Mesenchymal stem cell (in vitro differentiated cells and primary cell): ENCODE data around the gene FAM3A.
"Not testable (repeated sequence)": the region's sequence is repeated elsewhere in the genome, so short reads cannot be mapped to it uniquely, and the experiment has no call there.

Experiments
- DNase-seq: peaks from one replicate; pipeline ENCODE4 v3.0.0-alpha.2; 2013
- H2AFZ ChIP-seq: one replicate; pipeline ENCODE4 v1.6.1; 2013; ENCODE audit warnings: low read depth, mild to moderate bottlenecking, control low read depth, inconsistent platforms, low read length, moderate library complexity
- H2AK5ac ChIP-seq: 2 replicates; pipeline ENCODE4 v1.6.1; 2013; ENCODE audit warnings: low read length, moderate library complexity, mild to moderate bottlenecking, inconsistent platforms; ENCODE audit not compliant: severe bottlenecking
- H2BK120ac ChIP-seq: one replicate; pipeline ENCODE4 v1.6.1; 2013; ENCODE audit warnings: low read depth, mild to moderate bottlenecking, inconsistent platforms, low read length, moderate library complexity
- H2BK12ac ChIP-seq, 2 experiments: one replicate each; pipeline ENCODE4 v1.6.1; 2013; ENCODE audit warnings: inconsistent platforms in 2 of 2, low read length in 2 of 2, mild to moderate bottlenecking in 2 of 2, moderate library complexity in 2 of 2, control low read depth in 1 of 2
- H2BK15ac ChIP-seq: one replicate; pipeline ENCODE4 v1.6.1; 2013; ENCODE audit warnings: mild to moderate bottlenecking, low read depth, inconsistent platforms; ENCODE audit not compliant: poor library complexity, severe bottlenecking
- H2BK5ac ChIP-seq: 2 replicates; pipeline ENCODE4 v1.6.1; 2013; ENCODE audit warnings: low read depth, mild to moderate bottlenecking, low read length, control low read depth, inconsistent platforms; ENCODE audit not compliant: poor library complexity, severe bottlenecking
- H3K14ac ChIP-seq, 2 experiments: one replicate each; pipeline ENCODE4 v1.6.1; 2013; ENCODE audit warnings: inconsistent platforms in 2 of 2, low read length in 2 of 2, control low read depth in 1 of 2, mild to moderate bottlenecking in 1 of 2, moderate library complexity in 1 of 2
- H3K18ac ChIP-seq, 2 experiments: one replicate each; pipeline ENCODE4 v1.6.1; 2013; ENCODE audit warnings: inconsistent platforms in 2 of 2, low read length in 2 of 2, control low read depth in 1 of 2, low read depth in 1 of 2, mild to moderate bottlenecking in 1 of 2
- H3K23ac ChIP-seq, 2 experiments: one replicate each; pipeline ENCODE4 v1.6.1; 2013; ENCODE audit warnings: inconsistent platforms in 2 of 2, low read length in 2 of 2, mild to moderate bottlenecking in 2 of 2, moderate library complexity in 2 of 2, control low read depth in 1 of 2
- H3K27ac ChIP-seq: 2 replicates; pipeline ENCODE4 v1.5.1; 2013; ENCODE audit warnings: mild to moderate bottlenecking, moderate library complexity, low read length, control low read depth, inconsistent platforms; ENCODE audit not compliant: poor library complexity, severe bottlenecking
- H3K27me3 ChIP-seq, 2 experiments: 2 replicates each; pipeline versions ENCODE4 v1.6.1 to v1.7.0; 2013; ENCODE audit warnings: low read length in 2 of 2, mild to moderate bottlenecking in 2 of 2, moderate library complexity in 2 of 2, control low read depth in 1 of 2, inconsistent platforms in 1 of 2; ENCODE audit not compliant: control insufficient read depth in 1 of 2, insufficient read depth in 1 of 2
- H3K36me3 ChIP-seq, 2 experiments: 2 replicates each; pipeline versions ENCODE4 v1.6.1 to v1.7.0; 2013; ENCODE audit warnings: low read length in 2 of 2, control low read depth in 1 of 2, inconsistent platforms in 1 of 2, low read depth in 1 of 2, mild to moderate bottlenecking in 1 of 2; ENCODE audit not compliant: insufficient read depth in 2 of 2, control insufficient read depth in 1 of 2
- H3K4ac ChIP-seq, 2 experiments: one replicate each; pipeline ENCODE4 v1.6.1; 2013; ENCODE audit warnings: inconsistent platforms in 2 of 2, low read length in 2 of 2, mild to moderate bottlenecking in 2 of 2, moderate library complexity in 2 of 2, control low read depth in 1 of 2, low read depth in 1 of 2
- H3K4me1 ChIP-seq: 2 replicates; pipeline ENCODE4 v1.6.1; 2013; ENCODE audit warnings: low read depth, low read length, control low read depth; ENCODE audit not compliant: control insufficient read depth, insufficient read depth
- H3K4me2 ChIP-seq: 2 replicates; pipeline ENCODE4 v1.6.1; 2013; ENCODE audit warnings: low read length, mild to moderate bottlenecking, inconsistent platforms; ENCODE audit not compliant: poor library complexity, severe bottlenecking
- H3K4me3 ChIP-seq, 2 experiments: 2 replicates each; pipeline versions ENCODE4 v1.5.1 to v1.7.0; 2013; ENCODE audit warnings: low read length in 2 of 2, mild to moderate bottlenecking in 2 of 2, control low read depth in 1 of 2, low read depth in 1 of 2; ENCODE audit not compliant: insufficient read depth in 1 of 2
- H3K79me1 ChIP-seq: replicated peaks from 2 replicates; pipeline ENCODE4 v1.6.1; 2013; ENCODE audit warnings: mild to moderate bottlenecking, control low read depth, low read length, inconsistent platforms; ENCODE audit not compliant: poor library complexity, severe bottlenecking
- H3K9ac ChIP-seq: 2 replicates; pipeline ENCODE4 v1.7.0; 2013; ENCODE audit warnings: mild to moderate bottlenecking, low read length, moderate library complexity
- H3K9me3 ChIP-seq: 2 replicates; pipeline ENCODE4 v1.7.0; 2013; ENCODE audit warnings: mild to moderate bottlenecking, low read length; ENCODE audit not compliant: control insufficient read depth
- H4K8ac ChIP-seq: one replicate; pipeline ENCODE4 v1.6.1; 2013; ENCODE audit warnings: inconsistent platforms, mild to moderate bottlenecking, low read length, moderate library complexity
- H4K91ac ChIP-seq: one replicate; pipeline ENCODE4 v1.6.1; 2013; ENCODE audit warnings: mild to moderate bottlenecking, low read length, inconsistent platforms
- WGBS: methylation state at CpG from one replicate; pipeline ENCODE4 v1.1.7; 2013; ENCODE audit warnings: mixed read lengths; 5-methylcytosine and 5-hydroxymethylcytosine counted together

Gene FAM3A

DNA sequence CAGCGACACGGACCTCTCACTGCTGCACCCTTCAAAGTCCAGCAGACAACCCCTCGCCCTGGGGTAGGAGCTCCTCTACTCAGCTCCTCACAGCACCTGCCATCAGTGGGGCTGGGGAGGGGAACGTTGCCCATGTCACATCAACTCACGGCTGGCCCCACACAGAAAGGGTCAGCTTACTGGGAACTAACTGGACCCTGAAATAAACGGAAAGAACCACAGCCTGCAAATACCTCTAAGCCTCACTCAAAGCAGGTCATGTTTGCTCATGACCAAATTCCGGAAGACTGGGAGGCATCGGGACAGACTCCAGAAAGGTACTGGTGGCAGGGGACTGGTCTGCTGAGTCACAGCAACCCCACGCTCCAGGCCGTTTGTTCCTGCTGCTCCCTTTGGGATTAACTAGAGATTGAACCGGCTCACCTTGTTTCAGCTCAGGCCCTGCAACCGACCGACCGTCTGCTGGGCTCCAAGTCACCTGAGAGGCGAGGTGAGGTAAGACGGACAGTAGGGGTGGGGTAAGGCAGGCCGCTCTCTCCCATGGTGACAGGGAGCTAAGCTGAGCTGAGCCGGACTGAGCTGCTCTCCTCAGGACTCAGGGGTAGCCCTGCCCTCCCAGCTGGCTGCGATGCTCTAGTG is 25.0 kb upstream of the FAM3A start:
- 86% methylated on average over 19 of the region's 19 CpGs for WGBS
- H3K27me3 ChIP-seq: peaks cover 0 to 15% of the 10 kb centered on the region in 2 experiments

DNA sequence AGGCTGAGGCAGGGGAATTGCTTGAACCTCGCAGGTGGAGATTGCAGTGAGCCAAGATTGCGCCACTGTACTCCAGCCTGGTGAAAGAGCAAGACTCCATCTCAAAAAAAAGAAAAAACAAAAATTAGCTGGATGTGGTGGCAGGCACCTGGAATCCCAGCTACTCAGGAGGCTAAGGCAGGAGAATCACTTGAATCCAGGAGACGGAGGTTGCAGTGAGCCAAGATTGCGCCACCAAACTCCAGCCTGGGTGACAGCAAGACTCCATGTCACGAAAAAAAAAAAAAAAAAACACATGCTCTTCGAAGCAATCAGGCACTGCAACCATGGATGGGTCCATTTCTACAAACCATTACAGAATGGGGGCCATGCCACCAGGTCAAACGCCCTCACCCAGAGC is 24.3 kb upstream of the FAM3A start:
- not testable (repeated sequence) for H3K9ac ChIP-seq, H3K27ac ChIP-seq, H3K23ac ChIP-seq, H3K18ac ChIP-seq, H3K79me1 ChIP-seq, H2BK12ac ChIP-seq, H3K4ac ChIP-seq, H3K4me3 ChIP-seq, H3K4me2 ChIP-seq, H4K91ac ChIP-seq, H2AFZ ChIP-seq, H3K14ac ChIP-seq, DNase-seq, H4K8ac ChIP-seq, H2BK5ac ChIP-seq, H2BK120ac ChIP-seq, H3K9me3 ChIP-seq, H2BK15ac ChIP-seq, H2AK5ac ChIP-seq
- peaks cover 0 to 15% of the 10 kb centered on the region in 2 experiments for H3K27me3 ChIP-seq
- 92% methylated on average over 5 of the region's 7 CpGs for WGBS
- peaks cover 24% of the 10 kb centered on the region for H3K4me1 ChIP-seq
- peaks cover 22 to 41% of the 10 kb centered on the region in 2 experiments for H3K36me3 ChIP-seq

More for the DNA sequence above, 25.0 kb upstream of the FAM3A start:
- H2AK5ac ChIP-seq: peak overlapping the region; percentile 74
- peak overlapping the region in 1 of 2 experiments; percentile 11 for H3K4me3 ChIP-seq
- no peak for DNase-seq
- no peak overlapping the region for H2AFZ ChIP-seq
- no peak overlapping the region for H3K23ac ChIP-seq
- peak overlapping the region; percentile 75 for H3K27ac ChIP-seq
- H2BK5ac ChIP-seq: no peak overlapping the region
- peak overlapping the region in 1 of 2 experiments; percentile 65 for H3K14ac ChIP-seq
- H4K8ac ChIP-seq: peak overlapping the region; percentile 92
- peak overlapping the region; percentile 53 to 87 for H3K18ac ChIP-seq
- H4K91ac ChIP-seq: peak overlapping the region; percentile 86
- H3K4me2 ChIP-seq: no peak overlapping the region
- H3K9me3 ChIP-seq: no peaks in the 10 kb centered on the region
- peaks cover 27% of the 10 kb centered on the region for H3K4me1 ChIP-seq
- H2BK15ac ChIP-seq: no peak overlapping the region
- H3K79me1 ChIP-seq: peaks cover 1% of the 10 kb centered on the region
- no peak overlapping the region for H2BK120ac ChIP-seq
- peak overlapping the region; percentile 88 for H3K9ac ChIP-seq
- H3K36me3 ChIP-seq: peaks cover 15 to 39% of the 10 kb centered on the region in 2 experiments
- peak overlapping the region in 1 of 2 experiments; percentile 86 for H2BK12ac ChIP-seq
- peak overlapping the region in 1 of 2 experiments; percentile 88 for H3K4ac ChIP-seq

DNA sequence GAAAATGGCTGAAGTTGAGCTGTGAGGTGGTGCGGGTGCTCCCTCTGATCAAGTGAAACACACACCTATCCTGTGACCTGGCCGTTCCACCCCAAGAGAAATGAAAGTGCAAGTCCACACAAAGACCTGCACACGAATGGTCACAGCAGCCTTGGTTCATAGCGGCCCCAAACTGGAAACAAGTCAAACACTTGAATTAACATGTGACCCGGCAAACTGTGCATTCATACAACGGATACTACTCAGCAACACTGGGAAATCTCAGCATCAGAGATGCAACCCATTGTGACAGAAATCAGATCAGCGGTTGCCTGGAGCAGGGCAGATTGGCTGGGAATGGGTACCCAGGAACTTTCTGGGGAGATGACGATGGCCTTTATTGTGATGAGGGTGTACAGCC is 23.0 kb upstream of the FAM3A start:
- no peak overlapping the region for H3K23ac ChIP-seq
- no peak overlapping the region for H4K91ac ChIP-seq
- H2AFZ ChIP-seq: no peak overlapping the region
- H3K4me1 ChIP-seq: peaks cover 28% of the 10 kb centered on the region
- H3K27me3 ChIP-seq: peaks cover 0 to 15% of the 10 kb centered on the region in 2 experiments
- H3K14ac ChIP-seq: no peak overlapping the region
- H3K36me3 ChIP-seq: peaks cover 33 to 40% of the 10 kb centered on the region in 2 experiments
- H4K8ac ChIP-seq: no peak overlapping the region
- 90% methylated on average over 7 of the region's 8 CpGs for WGBS
- H3K27ac ChIP-seq: no peak overlapping the region
- DNase-seq: no peak
- H3K9me3 ChIP-seq: no peaks in the 10 kb centered on the region
- no peak overlapping the region for H3K4me2 ChIP-seq
- no peak overlapping the region for H3K4ac ChIP-seq
- no peak overlapping the region for H2BK5ac ChIP-seq
- no peak overlapping the region for H3K4me3 ChIP-seq
- H2BK15ac ChIP-seq: no peak overlapping the region
- H2AK5ac ChIP-seq: no peak overlapping the region
- H3K79me1 ChIP-seq: peaks cover 4% of the 10 kb centered on the region
- H2BK120ac ChIP-seq: no peak overlapping the region
- H2BK12ac ChIP-seq: no peak overlapping the region
- H3K18ac ChIP-seq: peak overlapping the region in 1 of 2 experiments; percentile 21
- H3K9ac ChIP-seq: no peak overlapping the region

- Histone ChIP-seq H2BK5ac (no peak overlapping the region), H3K9ac (no peak overlapping the region), H3K14ac (no peak overlapping the region), H3K9me3 (no peaks in the 10 kb centered on the region), H2AK5ac (no peak overlapping the region), H3K23ac (no peak overlapping the region), H2BK15ac (no peak overlapping the region), H3K36me3 (peaks cover 51% of the 10 kb centered on the region in 2 experiments), H3K79me1 (peaks cover 4% of the 10 kb centered on the region), H3K27me3 (peaks cover 0 to 14% of the 10 kb centered on the region in 2 experiments), H3K27ac (no peak overlapping the region), H3K4me1 (peaks cover 21% of the 10 kb centered on the region), H3K4ac (no peak overlapping the region), H3K18ac (no peak overlapping the region), H2AFZ (no peak overlapping the region), H3K4me2 (no peak overlapping the region), H4K91ac (peak overlapping the region; percentile 7), H3K4me3 (no peak overlapping the region), H2BK12ac (no peak overlapping the region), H2BK120ac (no peak overlapping the region), H4K8ac (peak overlapping the region; percentile 28)
- WGBS: 97% methylated on average over 8 of the region's 9 CpGs
- DNase-seq: no peak
These were observed 19.9 kb upstream of the FAM3A start for GRCh38 chrX:154535892-154536291.
